Activated naive CD8-positive, alpha-beta T cell treated with anti-CD3 and anti-CD28 coated beads, Interleukin-2, amount 50 U/mL, for 16 hours (primary cell): ENCODE measurements around the gene OR2V2.
"Not testable (repeated sequence)": the region's sequence is repeated elsewhere in the genome, so short reads cannot be mapped to it uniquely, and the experiment has no call there.

Experiments used
- DNase-seq: peaks from one replicate; pipeline ENCODE4 v3.0.0-alpha.2; 2020; ENCODE audit warnings: low read depth, low spot score

Gene OR2V2

DNA sequence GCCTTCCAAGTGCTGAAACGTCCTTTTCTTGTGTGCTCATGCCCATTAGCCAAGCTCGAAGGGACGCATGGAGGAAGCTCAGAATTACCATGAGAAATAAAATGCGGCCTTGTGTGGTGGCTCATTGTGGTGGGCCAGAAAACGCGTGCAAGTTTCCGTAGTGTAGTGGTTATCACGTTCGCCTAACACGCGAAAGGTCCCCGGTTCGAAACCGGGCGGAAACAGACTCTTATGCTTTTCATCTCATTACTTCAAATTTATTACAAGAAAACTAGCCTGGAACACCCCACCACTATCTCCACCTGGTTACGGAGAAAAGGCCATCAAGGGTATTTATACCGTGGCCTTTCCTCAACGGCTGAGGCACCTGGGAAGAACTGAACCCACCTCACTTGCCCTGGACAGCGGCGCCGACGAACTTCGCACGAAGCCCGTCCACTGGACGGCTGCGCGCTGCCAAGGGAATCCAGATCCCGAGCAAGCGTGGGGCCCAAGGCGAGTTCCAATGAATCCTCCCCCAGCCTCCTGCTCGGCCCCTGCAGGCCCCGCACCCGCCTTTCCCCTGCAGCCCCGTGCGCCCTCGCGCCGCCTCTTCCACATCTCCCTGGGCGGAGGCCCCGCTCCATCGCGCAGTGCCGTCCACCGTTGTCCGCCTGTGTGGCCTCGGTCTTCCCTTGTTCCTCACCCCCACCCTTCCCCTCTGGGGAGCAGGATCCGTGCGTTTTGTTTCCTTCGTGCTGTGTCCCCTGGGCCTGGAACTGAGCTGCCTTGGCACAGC, 22.3 kb downstream of the OR2V2 start:
- not testable (repeated sequence) for DNase-seq

DNA sequence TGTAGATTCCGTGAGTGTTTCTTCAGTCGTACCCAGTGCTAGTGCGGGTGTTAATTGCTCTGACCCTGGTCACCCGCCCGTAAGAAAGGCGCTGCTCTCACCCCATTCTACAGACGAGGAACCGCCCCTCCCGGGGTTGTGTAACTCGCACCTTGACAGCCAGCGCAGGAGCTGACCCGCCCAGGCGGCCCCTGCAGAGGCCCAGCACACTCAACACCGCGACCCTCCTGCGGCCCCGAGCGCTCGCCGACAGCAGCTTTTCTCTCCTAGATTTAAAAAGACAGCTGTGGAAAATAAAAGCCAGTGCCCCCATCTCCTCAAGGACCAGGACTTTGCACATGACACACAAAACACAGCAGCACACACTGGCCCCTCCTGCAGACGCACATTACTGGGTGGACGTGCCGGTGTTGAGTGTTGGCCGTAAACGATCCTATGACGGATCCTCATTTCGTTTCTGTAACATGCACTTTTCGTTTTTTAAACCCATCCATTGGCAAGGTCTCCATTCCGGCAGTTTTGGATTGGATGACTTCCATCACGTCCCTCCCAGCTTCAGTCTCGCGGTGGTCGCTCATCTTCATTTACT, 22.9 kb downstream of the OR2V2 start:
- DNase-seq: no peak

GRCh38 chr5:181170996-181171395, 23.6 kb downstream of the OR2V2 start:
- no peak for DNase-seq

DNA sequence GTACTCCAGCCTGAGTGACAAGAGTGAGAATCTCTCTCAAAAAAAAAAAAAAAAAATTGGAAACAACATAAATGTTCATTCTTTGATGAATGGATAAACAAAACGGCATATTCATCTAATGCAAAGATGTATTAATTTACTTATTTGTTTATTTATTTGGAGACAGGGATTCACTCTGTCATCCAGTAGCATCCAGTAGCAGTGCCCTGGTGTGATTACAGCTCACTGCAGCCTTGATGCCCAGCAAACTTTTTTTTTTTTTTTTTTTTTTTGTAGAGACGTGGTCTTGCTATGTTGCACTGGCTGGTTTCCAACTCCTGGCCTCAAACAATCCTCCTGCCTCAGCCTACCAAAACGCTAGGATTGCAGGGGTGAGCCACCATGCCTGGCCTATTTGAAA, 24.4 kb downstream of the OR2V2 start:
- DNase-seq: no peak

- no peak for DNase-seq
Observed at GRCh38 chr5:181173027-181173419, 25.6 kb downstream of the OR2V2 start.

GRCh38 chr5:181173420-181174342, 26.3 kb downstream of the OR2V2 start:
- DNase-seq: no peak

GRCh38 chr5:181176254-181176952, 29.0 kb downstream of the OR2V2 start:
- DNase-seq: no peak

DNA sequence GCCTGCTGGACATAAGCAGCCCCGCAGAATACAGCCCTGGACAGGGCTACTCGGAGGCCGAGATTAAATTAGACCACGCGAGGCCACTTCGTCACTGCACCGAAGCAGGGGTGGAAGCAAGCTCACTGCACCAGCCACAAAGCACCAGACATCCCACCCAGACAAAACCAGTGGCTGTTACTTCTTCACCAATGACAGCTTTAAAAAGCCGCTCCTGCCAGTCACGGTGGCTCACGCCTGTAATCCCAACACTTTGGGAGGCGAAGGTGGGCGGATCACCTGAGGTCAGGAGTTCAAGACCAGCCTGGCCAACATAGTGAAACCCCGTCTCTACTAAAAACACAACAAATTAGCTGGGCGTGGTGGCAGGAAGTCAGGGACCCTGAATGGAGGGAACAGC, 30.2 kb downstream of the OR2V2 start:
- not testable (repeated sequence) for DNase-seq

- no peak for DNase-seq
Observed at GRCh38 chr5:181181650-181182565, 34.5 kb downstream of the OR2V2 start.

DNA sequence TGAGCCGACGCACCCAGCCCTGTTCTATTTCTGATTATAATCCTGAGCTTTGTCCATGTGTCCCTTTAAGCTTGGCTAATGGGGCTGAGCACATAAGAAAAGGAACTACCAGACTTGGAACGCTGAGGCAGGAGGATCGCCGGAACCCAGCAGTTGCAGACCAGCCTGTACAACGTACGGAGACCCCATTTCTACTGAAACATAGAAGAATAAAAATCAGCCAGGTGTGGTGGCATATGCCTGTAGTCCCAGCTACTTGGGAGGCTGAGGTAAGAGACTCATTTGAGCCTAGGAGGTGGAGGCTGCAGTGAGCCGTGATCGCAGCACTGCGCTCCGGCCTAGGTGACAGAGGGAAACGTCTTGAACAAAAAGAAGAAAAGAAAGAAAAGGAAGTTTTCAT, 35.3 kb downstream of the OR2V2 start:
- no peak for DNase-seq

DNA sequence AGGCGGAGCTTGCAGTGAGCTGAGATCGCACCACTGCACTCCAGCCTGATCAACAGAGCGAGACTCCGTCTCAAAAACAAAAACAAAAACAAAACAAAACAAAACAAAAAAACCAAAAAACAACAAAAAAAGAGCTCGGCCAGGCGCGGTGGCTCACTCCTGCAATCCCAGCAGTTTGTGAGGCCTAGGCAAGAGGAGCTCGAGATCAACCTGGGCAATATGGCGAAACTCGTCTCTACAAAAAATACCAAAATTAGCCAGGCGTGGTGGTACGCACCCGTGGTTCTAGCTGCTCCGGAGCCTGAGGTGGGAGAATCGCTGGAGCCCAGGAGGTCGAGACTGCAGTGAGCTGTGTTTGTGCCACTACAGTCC, 37.4 kb downstream of the OR2V2 start:
- no peak for DNase-seq

DNA sequence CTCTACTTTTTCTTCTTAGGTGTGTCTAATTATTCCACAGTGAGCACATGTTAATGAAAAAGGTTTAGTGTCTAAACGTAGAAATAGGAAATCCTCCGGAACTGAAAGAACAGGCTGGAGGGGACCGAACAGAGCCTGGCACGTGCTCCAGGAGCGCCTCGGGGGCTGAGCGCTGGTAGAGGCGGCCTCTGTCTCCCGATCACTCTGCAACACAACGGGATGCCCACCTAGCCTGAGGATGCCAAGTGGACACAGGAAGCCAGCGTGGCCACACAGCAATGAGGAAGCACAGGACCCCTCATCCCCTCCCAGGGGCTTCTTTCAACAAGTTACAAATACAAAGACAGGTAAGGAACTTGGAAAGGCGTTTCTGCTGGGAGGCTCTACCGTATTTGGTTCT, 38.2 kb downstream of the OR2V2 start:
- no peak for DNase-seq

GRCh38 chr5:181186022-181186421, 38.6 kb downstream of the OR2V2 start:
- DNase-seq: no peak

GRCh38 chr5:181186986-181187499, 39.7 kb downstream of the OR2V2 start:
- DNase-seq: no peak

GRCh38 chr5:181187500-181188213, 40.3 kb downstream of the OR2V2 start:
- no peak for DNase-seq

- no peak for DNase-seq
Observed at GRCh38 chr5:181188700-181189362, 41.4 kb downstream of the OR2V2 start.

GRCh38 chr5:181189363-181189961, 42.1 kb downstream of the OR2V2 start:
- DNase-seq: no peak

DNA sequence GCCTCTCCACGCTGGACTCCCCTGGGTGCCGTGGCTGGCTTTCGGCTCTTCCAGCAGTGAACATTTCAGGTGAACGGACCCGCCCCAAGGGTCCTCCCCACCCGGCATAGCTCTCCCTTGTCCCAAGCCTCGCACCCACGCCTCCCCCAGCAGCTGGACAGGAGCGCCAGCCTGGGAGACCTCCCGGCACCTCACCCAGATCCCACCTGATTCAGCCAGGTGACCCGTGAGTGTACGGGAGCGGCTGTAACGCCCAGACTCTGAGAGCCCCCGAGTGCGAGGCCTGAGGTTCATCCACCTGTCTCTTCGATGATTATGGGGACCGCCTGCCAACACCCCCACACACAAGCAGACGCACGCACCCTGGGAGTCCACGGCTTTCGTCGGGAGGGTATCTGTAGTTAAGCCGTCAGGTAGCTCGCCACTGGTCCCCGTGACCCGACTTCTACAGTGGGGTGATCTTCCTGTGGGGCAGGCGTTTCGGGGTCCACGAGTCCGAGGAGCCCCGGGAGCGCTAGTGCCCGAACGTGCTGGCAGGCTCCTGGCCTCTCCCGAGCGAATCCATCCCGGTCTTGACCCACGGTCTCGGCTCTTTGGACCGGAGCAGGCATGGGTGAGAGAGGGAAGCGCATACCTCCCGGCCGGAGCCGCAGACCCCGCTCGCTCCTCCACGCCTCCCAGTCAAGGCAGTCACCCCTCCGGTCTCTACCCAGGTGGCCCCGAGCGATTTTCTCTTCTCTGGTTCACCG, 42.8 kb downstream of the OR2V2 start:
- no peak for DNase-seq
